ENCODE data around the gene IQCE.

IQCE gene

GRCh38 chr7:2617325-2617905 lies 58.6 kb downstream of the IQCE start:
- no peak for DNase-seq

GRCh38 chr7:2619116-2619515 lies 60.3 kb downstream of the IQCE start:
- DNase-seq: no peak

GRCh38 chr7:2621061-2621828 lies 62.5 kb downstream of the IQCE start:
- no peak for DNase-seq

GRCh38 chr7:2621948-2622640 lies 63.3 kb downstream of the IQCE start:
- DNase-seq: no peak

GRCh38 chr7:2622869-2623697 lies 64.3 kb downstream of the IQCE start:
- DNase-seq: no peak

- DNase-seq: no peak
Observed at GRCh38 chr7:2623698-2624014, 64.9 kb downstream of the IQCE start.

GRCh38 chr7:2624293-2624886 lies 65.6 kb downstream of the IQCE start:
- DNase-seq: no peak

GRCh38 chr7:2626498-2627117 lies 67.8 kb downstream of the IQCE start:
- no peak for DNase-seq

GRCh38 chr7:2627258-2628129 lies 68.7 kb downstream of the IQCE start:
- no peak for DNase-seq

- no peak for DNase-seq
Observed at GRCh38 chr7:2628130-2628482, 69.3 kb downstream of the IQCE start.

- no peak for DNase-seq
Observed at GRCh38 chr7:2628891-2629290, 70.1 kb downstream of the IQCE start.

GRCh38 chr7:2629746-2630681 lies 71.2 kb downstream of the IQCE start:
- no peak for DNase-seq

GRCh38 chr7:2631946-2632732 lies 73.4 kb downstream of the IQCE start, which contains the start of gene TTYH3:
Gene TTYH3, plus strand, starts transcription at chr7:2631986. Its CDS starts 170 bp downstream, at chr7:2632156.
- no peak for DNase-seq

- no peak for DNase-seq
Observed at GRCh38 chr7:2632733-2633537, 74.2 kb downstream of the IQCE start.

- no peak for DNase-seq
Observed at GRCh38 chr7:2633538-2634266, 74.9 kb downstream of the IQCE start.

GRCh38 chr7:2634267-2635145 lies 75.7 kb downstream of the IQCE start:
- no peak for DNase-seq
